GM23338 (cell line): ENCODE results near the gene F2RL3. TPM values are rescaled to one million over a fixed set of nuclear protein-coding genes. Genes with fewer than 3 reads are reported as not detected.

Source experiments
- ATAC-seq: fragments of 200-7000 bp; cut with Tn5 transposase; 3 replicates; pipeline ENCODE4 v1.9.1; 2020
- DNase-seq: peaks from one replicate; pipeline ENCODE4 v3.0.0-alpha.2; 2015; ENCODE audit warnings: low spot score
- H2AFZ ChIP-seq: fragments of 200-600 bp; sonication (generic); 2 replicates; pipeline ENCODE4 v1.8.0; 2016; ENCODE audit warnings: antibody characterized with exemption, mild to moderate bottlenecking, moderate library complexity
- H3F3A ChIP-seq: fragments of 200-600 bp; sonication (generic); replicated peaks from 2 replicates; pipeline ENCODE4 v1.8.0; 2017; ENCODE audit warnings: antibody characterized with exemption, mixed run types, low read depth
- H3K27ac ChIP-seq: fragments of 200-600 bp; sonication (generic); 2 replicates; pipeline ENCODE4 v1.6.1; 2016; ENCODE audit warnings: low read depth
- H3K27me3 ChIP-seq: fragments of 200-600 bp; sonication (generic); 2 replicates; pipeline ENCODE4 v1.8.0; 2016; ENCODE audit warnings: mild to moderate bottlenecking, mixed run types, moderate library complexity; ENCODE audit not compliant: insufficient read depth
- H3K36me3 ChIP-seq: fragments of 200-600 bp; sonication (generic); 2 replicates; pipeline ENCODE4 v1.8.0; 2016; ENCODE audit warnings: mild to moderate bottlenecking; ENCODE audit not compliant: insufficient read depth
- H3K4me1 ChIP-seq: fragments of 200-600 bp; sonication (generic); 2 replicates; pipeline ENCODE4 v1.8.0; 2016; ENCODE audit warnings: mild to moderate bottlenecking, moderate library complexity; ENCODE audit not compliant: insufficient read depth
- H3K4me2 ChIP-seq: fragments of 200-600 bp; sonication (generic); 2 replicates; pipeline ENCODE4 v1.7.1; 2017; ENCODE audit warnings: mixed run types
- H3K4me3 ChIP-seq: fragments of 200-600 bp; sonication (generic); 2 replicates; pipeline ENCODE4 v1.6.1; 2016; ENCODE audit warnings: mixed run types
- H3K79me2 ChIP-seq: fragments of 200-600 bp; sonication (generic); replicated peaks from 2 replicates; pipeline ENCODE4 v1.8.0; 2017; ENCODE audit warnings: mild to moderate bottlenecking; ENCODE audit not compliant: insufficient read depth
- H3K9me2 ChIP-seq: fragments of 200-600 bp; sonication (generic); 2 replicates; pipeline ENCODE4 v1.8.0; 2017; ENCODE audit not compliant: insufficient read depth
- H4K20me1 ChIP-seq: fragments of 200-600 bp; sonication (generic); replicated peaks from 2 replicates; pipeline ENCODE4 v1.8.0; 2017; ENCODE audit warnings: mild to moderate bottlenecking; ENCODE audit not compliant: insufficient read depth
- H3K27ac Mint-ChIP-seq: 2 replicates; pipeline ENCODE4 v1.8.0; 2020; ENCODE audit warnings: inconsistent platforms, mild to moderate bottlenecking, moderate library complexity, mixed read lengths
- H3K27me3 Mint-ChIP-seq: 3 replicates; pipeline ENCODE4 v1.8.0; 2022; ENCODE audit warnings: low read depth, mild to moderate bottlenecking, moderate library complexity, mixed read lengths, inconsistent platforms; ENCODE audit not compliant: insufficient read depth, poor library complexity
- H3K36me3 Mint-ChIP-seq: 3 replicates; pipeline ENCODE4 v1.8.0; 2021; ENCODE audit warnings: low read depth, mild to moderate bottlenecking, inconsistent platforms, moderate library complexity, mixed read lengths
- H3K4me1 Mint-ChIP-seq: 3 replicates; pipeline ENCODE4 v1.8.0; 2020; ENCODE audit warnings: mild to moderate bottlenecking, inconsistent platforms, mixed read lengths
- H3K4me3 Mint-ChIP-seq: 3 replicates; pipeline ENCODE4 v1.8.0; 2021; ENCODE audit warnings: moderate library complexity, mild to moderate bottlenecking, inconsistent platforms, mixed read lengths
- H3K9me3 Mint-ChIP-seq: 3 replicates; pipeline ENCODE4 v1.8.0; 2020; ENCODE audit warnings: moderate library complexity, mild to moderate bottlenecking, inconsistent platforms, mixed read lengths
- CREB1 ChIP-seq: fragments of 250-450 bp; sonication (Bioruptor Pico); IDR thresholded peaks from 2 replicates; pipeline ENCODE4 v1.5.0; 2020; ENCODE audit warnings: low read depth, mild to moderate bottlenecking, moderate library complexity
- CTCF ChIP-seq, 2 experiments: fragments of 200-600 bp in 1 of 2; sonication (generic) in 1 of 2; conservative IDR thresholded peaks; 2 replicates each; pipeline versions ENCODE4 v1.5.1 to v1.6.1; 2016 to 2017; ENCODE audit warnings: antibody characterized with exemption in 2 of 2, low read depth in 2 of 2, mild to moderate bottlenecking in 2 of 2, moderate library complexity in 1 of 2
- ETS1 ChIP-seq: IDR thresholded peaks from 2 replicates; pipeline ENCODE4 v1.6.1; 2016; ENCODE audit warnings: antibody characterized with exemption
- EZH2 ChIP-seq: fragments of 200-600 bp; sonication (generic); IDR thresholded peaks from one replicate; pipeline ENCODE4 v1.8.0; 2017; ENCODE audit warnings: antibody characterized with exemption, mild to moderate bottlenecking, low read depth; ENCODE audit not compliant: unreplicated experiment
- EZH2phosphoT487 ChIP-seq: fragments of 200-600 bp; sonication (generic); IDR thresholded peaks from one replicate; pipeline ENCODE4 v1.8.1; 2018; ENCODE audit warnings: antibody characterized with exemption; ENCODE audit not compliant: unreplicated experiment
- JUNB ChIP-seq: IDR thresholded peaks from one replicate; pipeline ENCODE4 v1.6.1; 2016; ENCODE audit warnings: antibody characterized with exemption; ENCODE audit not compliant: unreplicated experiment
- NANOG ChIP-seq: IDR thresholded peaks from 2 replicates; pipeline ENCODE4 v1.6.1; 2016; ENCODE audit warnings: antibody characterized with exemption, borderline replicate concordance
- POLR2AphosphoS5 ChIP-seq: IDR thresholded peaks from 2 replicates; pipeline ENCODE4 v1.6.1; 2016; ENCODE audit warnings: antibody characterized with exemption, low read depth
- REST ChIP-seq: IDR thresholded peaks from one replicate; pipeline ENCODE4 v1.6.1; 2018; ENCODE audit warnings: antibody characterized with exemption; ENCODE audit not compliant: unreplicated experiment
- STAT1 ChIP-seq: IDR thresholded peaks from one replicate; pipeline ENCODE4 v1.6.1; 2016; ENCODE audit warnings: antibody characterized with exemption; ENCODE audit not compliant: unreplicated experiment
- ZNF114 ChIP-seq: fragments of 250-450 bp; sonication (Bioruptor Pico); IDR thresholded peaks from 2 replicates; pipeline ENCODE4 v1.5.0; 2020; ENCODE audit warnings: mild to moderate bottlenecking, moderate library complexity
- ZNF331 ChIP-seq: fragments of 250-450 bp; sonication (Bioruptor Pico); IDR thresholded peaks from 2 replicates; pipeline ENCODE4 v1.5.0; 2020; ENCODE audit warnings: low read depth, mild to moderate bottlenecking, moderate library complexity
- ZNF462 ChIP-seq: fragments of 250-450 bp; sonication (Bioruptor Pico); IDR thresholded peaks from 2 replicates; pipeline ENCODE4 v1.5.0; 2020; ENCODE audit warnings: mild to moderate bottlenecking, moderate library complexity
- polyA plus RNA-seq: library from polyadenylated mRNA; unstranded; fragments of >200 nt; fragmentation: Nextera tagmentation; extraction: Ambion mirVana; gene quantifications from 2 replicates; pipeline ENCODE4 v1.2.1, GENCODE V29; 2016
- total RNA-seq: library from RNA; depleted of rRNA; stranded (reverse); fragments of >200 nt; shearing (Covaris generic); gene quantifications from 2 replicates; pipeline ENCODE4 v1.2.3, GENCODE V29; 2014

The F2RL3 gene
- total and polyA plus RNA-seq, 2 experiments from 2014 or later: not detected

GRCh38 chr19:16861011-16861410, 27.8 kb upstream of the F2RL3 start:
- H3K4me3 Mint-ChIP-seq: no peak overlapping the region
- no peaks in the 10 kb centered on the region for H3K4me1 Mint-ChIP-seq
- Histone ChIP-seq H2AFZ (no peak overlapping the region), H3F3A (no peaks in the 10 kb centered on the region), H3K27ac (no peak overlapping the region), H3K79me2 (no peaks in the 10 kb centered on the region), H3K27me3 (no peaks in the 10 kb centered on the region), H3K4me1 (no peaks in the 10 kb centered on the region), H3K4me3 (no peak overlapping the region), H4K20me1 (peaks cover 6% of the 10 kb centered on the region), H3K4me2 (no peak overlapping the region), H3K36me3 (peaks cover 11% of the 10 kb centered on the region), H3K9me2 (no peaks in the 10 kb centered on the region)
- no peaks in the 10 kb centered on the region for H3K9me3 Mint-ChIP-seq
- peaks cover 6% of the 10 kb centered on the region for H3K27me3 Mint-ChIP-seq
- DNase-seq: no peak
- H3K27ac Mint-ChIP-seq: no peak overlapping the region; the same call in 1 of the 2 replicates
- H3K36me3 Mint-ChIP-seq: peaks cover 45% of the 10 kb centered on the region
- TF ChIP-seq ZNF114 (CRISPR knock-in tag): no peak
- TF ChIP-seq EZH2: no peak
- no peak for TF ChIP-seq POLR2AphosphoS5
- TF ChIP-seq CTCF (conservative IDR thresholded peaks at IDR 0.05; ENCODE audit: low read depth in 2 of 2): no peak
- no peak for TF ChIP-seq EZH2phosphoT487
- TF ChIP-seq REST: no peak
- TF ChIP-seq ETS1: no peak
- no peak for TF ChIP-seq ZNF331 (CRISPR knock-in tag)
- no peak for TF ChIP-seq NANOG
- TF ChIP-seq STAT1: no peak
- TF ChIP-seq JUNB: no peak
- no peak for TF ChIP-seq ZNF462 (CRISPR knock-in tag)
- no peak for TF ChIP-seq CREB1 (CRISPR knock-in tag)
- ATAC-seq: no peak
